ENCODE results near the gene STK38. TPM values are rescaled to one million over a fixed set of nuclear protein-coding genes. Genes with fewer than 3 reads are reported as not detected.
"Not testable (repeated sequence)": the region's sequence is repeated elsewhere in the genome, so short reads cannot be mapped to it uniquely, and the experiment has no call there.

Gene STK38
- total RNA-seq, 1 donor from 2014 or later, result 26.1 TPM

DNA sequence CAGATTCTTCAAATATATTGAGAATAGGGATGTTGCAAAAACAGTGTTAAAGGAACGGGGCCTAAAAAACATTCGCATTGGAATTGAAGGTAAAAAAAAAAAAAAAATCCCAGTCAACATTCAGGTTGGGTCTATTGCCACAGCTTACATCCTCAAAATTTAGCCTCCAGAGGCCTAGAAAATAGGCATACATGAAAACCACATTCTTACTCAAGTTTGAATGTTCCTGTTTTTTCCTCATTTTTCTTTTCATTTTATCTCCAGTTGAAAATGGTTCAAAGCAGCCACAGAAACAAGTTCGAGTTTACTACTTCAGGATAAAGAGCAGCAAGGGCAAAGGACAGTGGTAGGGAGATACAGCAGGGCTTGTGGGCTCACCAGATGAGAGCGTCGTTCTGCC, 62.5 kb downstream of the STK38 start:
- DNase-seq, result no peak

DNA sequence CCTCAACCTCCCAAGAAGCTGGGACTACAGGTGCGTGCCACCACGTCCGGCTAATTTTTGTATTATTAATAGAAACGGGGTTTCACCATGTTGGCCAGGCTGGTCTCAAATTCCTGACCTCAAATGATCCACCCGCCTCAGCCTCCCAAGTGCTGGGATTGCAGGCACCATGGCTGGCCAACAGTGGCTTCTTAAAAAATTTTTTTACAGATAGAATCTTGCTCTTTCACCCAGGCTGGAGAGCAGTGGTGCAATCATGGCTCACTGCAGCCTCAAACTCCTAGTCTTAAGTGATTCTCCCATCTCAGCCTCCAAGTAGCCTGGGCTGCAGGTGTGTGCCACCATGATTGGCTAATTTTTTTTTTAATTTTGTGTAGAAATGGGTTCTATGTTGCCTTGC, 64.0 kb downstream of the STK38 start:
- DNase-seq, result not testable (repeated sequence)

- DNase-seq, result no peak
Observed at GRCh38 chr6:36479256-36479655, 68.0 kb downstream of the STK38 start.

DNA sequence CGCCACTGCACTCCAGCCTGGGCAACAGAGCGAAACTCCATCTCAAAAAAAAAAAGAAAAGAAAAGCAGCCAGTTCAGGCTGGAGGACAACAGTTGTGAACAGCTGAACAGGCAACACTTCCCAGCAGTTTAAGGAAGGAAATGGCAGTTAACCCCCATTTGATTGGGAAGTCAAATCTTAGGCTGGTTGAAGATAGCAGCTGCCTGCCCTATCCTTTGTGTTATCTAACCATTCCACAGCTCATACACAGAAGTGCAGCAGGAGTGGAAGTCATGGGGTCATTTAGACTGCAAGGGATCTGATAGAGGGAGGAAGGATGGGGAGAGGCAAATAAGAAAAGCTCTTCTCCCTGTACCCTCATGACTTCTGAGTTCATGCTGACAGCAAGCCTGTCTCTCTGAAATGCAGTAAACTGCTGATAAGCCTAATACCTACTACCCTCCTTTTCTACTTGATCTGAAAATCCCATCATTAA, 69.2 kb downstream of the STK38 start:
- no peak for DNase-seq

GRCh38 chr6:36469946-36470345, 77.3 kb downstream of the STK38 start:
- DNase-seq, result no peak

- no peak for DNase-seq
Observed at GRCh38 chr6:36469148-36469661, 78.1 kb downstream of the STK38 start.

DNA sequence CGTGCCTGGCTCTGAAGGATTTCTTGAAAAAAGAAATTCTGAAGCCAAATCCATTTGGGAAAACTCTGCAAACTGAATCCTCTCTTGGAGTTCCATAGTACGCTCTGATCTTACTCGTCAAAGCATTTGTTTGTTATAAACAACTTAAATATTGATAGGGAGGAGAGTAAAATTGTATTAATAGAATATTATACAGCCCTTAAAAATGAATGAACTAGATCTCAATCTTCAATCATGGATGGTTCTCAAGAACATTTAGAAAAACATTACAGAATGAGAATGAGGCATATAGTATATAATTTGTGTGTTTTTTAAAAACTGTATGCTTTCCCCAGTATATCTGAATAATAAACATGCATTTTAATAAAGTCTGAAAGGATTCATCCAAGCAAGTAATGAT, 79.7 kb downstream of the STK38 start:
- DNase-seq, result no peak

- DNase-seq, result no peak
Observed at GRCh38 chr6:36464233-36464632, 83.0 kb downstream of the STK38 start.

DNA sequence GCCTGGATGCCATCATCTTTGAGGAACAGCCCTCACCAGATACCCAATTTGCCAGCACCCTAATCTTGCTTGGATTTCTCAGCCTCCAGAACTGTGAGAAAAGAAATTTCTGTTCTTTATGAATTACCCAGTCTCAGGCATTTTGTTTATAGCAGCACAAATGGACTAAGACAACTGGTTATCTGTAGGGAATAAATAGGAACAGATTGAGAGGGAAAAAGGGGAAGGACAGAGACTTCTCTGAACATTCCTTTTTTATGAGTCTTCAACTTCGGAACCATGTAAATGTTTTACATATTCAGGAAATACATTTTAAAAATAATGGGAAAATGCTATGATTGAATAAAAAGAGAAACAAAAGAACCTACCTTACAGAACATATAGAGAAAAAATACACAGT, 83.6 kb downstream of the STK38 start:
- DNase-seq, result no peak

DNA sequence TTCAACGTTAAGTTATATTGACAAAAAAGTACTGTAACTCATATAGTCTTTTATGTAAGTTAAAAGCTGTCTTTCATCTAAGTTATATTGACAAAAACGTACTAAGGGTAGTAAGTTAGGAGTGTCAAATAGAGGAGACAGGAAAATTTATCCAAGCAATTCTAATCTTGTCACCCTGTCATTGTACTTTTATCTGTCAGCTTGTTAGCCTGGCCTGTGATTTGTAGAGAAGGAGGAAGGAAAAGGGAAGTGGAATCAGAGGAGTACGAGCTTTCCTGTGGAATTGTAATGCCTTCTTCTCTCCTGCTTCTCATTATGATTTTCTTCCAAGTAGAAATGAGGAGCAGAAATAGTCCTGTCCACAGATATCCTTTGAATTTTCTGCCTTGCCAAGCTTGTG, 85.6 kb downstream of the STK38 start:
- no peak for DNase-seq

DNA sequence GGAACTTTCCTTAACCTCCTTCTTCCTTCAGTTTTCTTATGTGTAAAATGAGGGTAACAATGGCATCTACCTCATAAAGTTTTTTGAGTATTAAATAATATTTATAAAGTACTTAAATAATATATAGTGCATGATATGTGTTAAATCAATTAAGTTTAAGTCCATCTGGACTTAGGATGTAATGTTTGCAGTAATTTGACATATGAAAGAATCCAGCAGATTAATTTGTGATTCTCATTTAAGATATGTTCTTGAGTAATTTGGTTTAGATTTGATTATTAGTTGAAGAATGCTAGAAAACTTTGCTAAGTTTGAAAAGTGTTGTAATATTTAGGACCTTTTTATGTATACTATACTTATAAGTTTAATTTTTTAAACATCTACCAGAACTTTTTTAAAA, 86.4 kb downstream of the STK38 start:
- no peak for DNase-seq

DNA sequence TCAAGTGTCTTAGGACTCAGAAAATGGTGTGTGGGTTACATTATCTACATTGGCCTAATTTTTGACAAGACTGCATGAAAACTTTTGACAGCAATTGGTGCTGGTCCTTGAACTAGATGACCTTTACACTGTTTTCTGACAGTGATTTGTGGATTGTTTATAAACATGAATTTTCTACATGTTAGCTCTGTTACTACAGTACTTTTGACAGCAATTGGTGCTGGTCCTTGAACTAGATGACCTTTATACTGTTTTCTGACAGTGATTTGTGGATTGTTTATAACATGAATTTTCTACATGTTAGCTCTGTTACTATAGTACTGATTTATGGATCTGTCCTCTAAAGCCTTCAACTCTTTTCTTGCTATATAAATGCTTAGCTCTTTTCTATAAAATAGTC, 87.8 kb downstream of the STK38 start:
- no peak for DNase-seq

DNA sequence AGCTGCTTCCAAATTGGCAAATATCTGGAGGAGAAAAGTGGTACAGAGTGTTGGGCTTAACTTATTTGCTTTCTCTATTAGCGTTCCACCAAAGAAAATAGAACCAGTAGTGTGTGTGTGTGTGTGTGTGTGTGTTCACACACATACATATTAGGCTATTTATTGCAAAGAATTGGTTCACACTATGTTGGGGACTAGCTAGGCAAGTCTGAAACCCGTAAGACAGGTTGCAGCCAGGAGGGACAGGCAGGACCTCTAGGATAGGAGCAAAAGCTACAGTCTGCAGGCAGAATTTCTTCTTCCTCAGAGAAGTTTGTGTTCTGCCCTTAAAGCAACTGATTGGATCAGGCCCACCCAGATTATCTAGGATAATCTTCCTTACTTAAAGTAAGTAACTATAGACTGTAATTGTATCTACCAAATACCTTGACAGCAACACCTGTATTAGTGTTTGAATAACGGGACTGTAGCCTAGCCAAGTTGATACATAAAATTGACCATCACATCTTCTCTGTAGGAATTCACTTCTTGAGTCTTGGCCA, 91.7 kb downstream of the STK38 start:
- DNase-seq, result no peak

DNA sequence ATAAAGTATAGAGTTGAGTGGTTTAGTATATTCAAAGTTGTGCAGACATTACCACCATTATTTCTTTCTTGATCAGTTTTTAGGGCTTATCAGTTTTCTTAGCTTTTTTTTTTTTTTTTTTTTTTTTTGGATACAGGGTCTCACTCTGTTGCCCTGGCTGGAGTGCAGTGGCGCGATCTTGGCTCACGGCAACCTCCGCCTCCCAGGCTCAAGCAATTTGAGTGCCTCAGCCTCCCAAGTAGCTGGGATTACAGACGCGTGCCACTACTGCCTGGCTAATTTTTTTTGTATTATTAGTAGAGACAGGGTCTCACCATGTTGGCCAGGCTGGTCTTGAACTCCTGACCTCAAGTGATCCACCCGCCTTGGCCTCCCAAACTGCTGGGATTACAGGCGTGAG, 94.4 kb downstream of the STK38 start:
- DNase-seq, result not testable (repeated sequence)

DNA sequence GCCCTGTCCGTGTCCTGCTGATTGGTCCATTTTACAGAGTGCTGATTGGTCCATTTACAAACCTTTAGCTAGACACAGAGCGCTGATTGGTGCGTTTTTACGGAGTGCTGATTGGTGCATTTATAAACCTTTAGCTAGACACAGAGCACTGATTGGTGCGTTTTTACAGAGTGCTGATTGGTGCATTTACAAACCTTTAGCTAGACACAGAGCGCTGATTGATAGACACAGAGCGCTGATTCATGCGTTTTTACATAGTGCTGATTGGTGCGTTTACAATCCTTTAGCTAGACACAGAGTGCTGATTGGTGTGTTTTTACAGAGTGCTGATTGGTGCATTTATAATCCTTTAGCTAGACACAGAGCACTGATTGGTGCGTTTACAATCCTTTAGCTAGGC, 98.1 kb downstream of the STK38 start:
- not testable (repeated sequence) for DNase-seq

DNA sequence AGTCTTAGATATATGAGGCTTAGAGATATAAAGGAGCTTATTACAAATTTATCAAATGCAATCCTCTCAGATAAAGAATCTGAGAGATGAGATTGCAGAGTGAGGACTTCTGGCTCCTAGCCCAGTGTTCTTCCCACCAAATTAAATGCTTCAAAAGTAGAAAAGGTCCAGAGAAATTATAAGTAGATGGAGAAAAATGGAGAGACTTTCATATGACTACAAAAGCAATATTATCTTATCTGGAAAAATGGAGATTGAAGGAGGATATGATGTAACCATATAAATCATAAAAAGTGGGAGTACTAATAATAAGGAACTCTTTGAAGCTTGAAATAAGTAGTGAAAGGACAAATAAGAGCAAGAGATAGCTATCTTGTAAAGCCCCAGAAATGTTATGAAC, 101.7 kb downstream of the STK38 start:
- no peak for DNase-seq

GRCh38 chr6:36444470-36444869, 102.8 kb downstream of the STK38 start:
- DNase-seq, result peak; percentile 35

Small RNA genes within 50 kb of the gene (small RNA-seq; reads per million reads assigned to genes)
- not detected for gene RN7SL502P (ENCODE audit: low replicate concordance)

Other genes starting within 250 kb of the STK38 start
- gene BNIP5, start 210.6 kb downstream of the STK38 start, total RNA-seq, result 0.10 TPM
- 0.49 TPM for gene ETV7, start 159.8 kb downstream of the STK38 start, total RNA-seq
- not detected for gene PXT1, start 104.6 kb downstream of the STK38 start, total RNA-seq
- gene KCTD20, start 104.5 kb downstream of the STK38 start, total RNA-seq, result 75.7 TPM
- 147 TPM for gene SRSF3, start 46.9 kb upstream of the STK38 start, total RNA-seq
- 78.9 TPM for gene CDKN1A, start 131.2 kb upstream of the STK38 start, total RNA-seq
- 0.59 TPM for gene RAB44, start 150.3 kb upstream of the STK38 start, total RNA-seq

Measured in skin of body (tissue), 3 donors.